NT2/D1 (cell line): ENCODE measurements around the gene ESD.

Experiments
- SUZ12 ChIP-seq: IDR thresholded peaks from 2 replicates; pipeline ENCODE4 v1.6.1; 2011; ENCODE audit not compliant: insufficient read length, insufficient read depth; ENCODE audit errors: extremely low read depth
- YY1 ChIP-seq: IDR thresholded peaks from 2 replicates; pipeline ENCODE4 v1.6.1; 2011; ENCODE audit not compliant: insufficient read length, insufficient read depth
- ZNF274 ChIP-seq: IDR thresholded peaks from 2 replicates; pipeline ENCODE4 v1.6.1; 2011; ENCODE audit warnings: mild to moderate bottlenecking, low read depth, low read length

DNA sequence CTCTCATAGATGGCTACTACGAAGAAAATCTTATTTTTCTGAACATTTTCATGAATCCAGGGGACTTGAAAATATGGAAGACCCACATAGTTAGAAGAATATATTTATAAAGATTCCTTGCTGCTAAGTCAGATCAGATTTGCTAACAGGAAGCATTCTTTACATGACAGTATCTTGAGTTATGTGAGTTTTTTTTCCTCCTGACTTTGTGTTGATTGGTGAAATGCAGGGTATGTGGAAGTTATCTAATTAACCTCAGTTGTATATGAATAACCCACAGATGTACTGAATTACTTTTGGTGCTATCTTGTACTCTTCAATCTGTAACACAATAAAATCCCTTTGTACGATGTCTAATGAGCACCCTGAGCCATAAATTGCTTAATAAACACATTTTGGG lies 53.8 kb downstream of the ESD start:
- TF ChIP-seq ZNF274, result no peak
- TF ChIP-seq YY1, result no peak
- no peak for TF ChIP-seq SUZ12
